Endothelial cell of hepatic sinusoid (primary cell): Measurements from ENCODE around the gene CREBZF.

Experiments
- in situ Hi-C: cut with HindIII; loops from 2 replicates; pipeline ENCODE4 v1.10.0; 2017; ENCODE audit warnings: low sequenced_read_pairs

Gene CREBZF, protein sequence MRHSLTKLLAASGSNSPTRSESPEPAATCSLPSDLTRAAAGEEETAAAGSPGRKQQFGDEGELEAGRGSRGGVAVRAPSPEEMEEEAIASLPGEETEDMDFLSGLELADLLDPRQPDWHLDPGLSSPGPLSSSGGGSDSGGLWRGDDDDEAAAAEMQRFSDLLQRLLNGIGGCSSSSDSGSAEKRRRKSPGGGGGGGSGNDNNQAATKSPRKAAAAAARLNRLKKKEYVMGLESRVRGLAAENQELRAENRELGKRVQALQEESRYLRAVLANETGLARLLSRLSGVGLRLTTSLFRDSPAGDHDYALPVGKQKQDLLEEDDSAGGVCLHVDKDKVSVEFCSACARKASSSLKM

DNA sequence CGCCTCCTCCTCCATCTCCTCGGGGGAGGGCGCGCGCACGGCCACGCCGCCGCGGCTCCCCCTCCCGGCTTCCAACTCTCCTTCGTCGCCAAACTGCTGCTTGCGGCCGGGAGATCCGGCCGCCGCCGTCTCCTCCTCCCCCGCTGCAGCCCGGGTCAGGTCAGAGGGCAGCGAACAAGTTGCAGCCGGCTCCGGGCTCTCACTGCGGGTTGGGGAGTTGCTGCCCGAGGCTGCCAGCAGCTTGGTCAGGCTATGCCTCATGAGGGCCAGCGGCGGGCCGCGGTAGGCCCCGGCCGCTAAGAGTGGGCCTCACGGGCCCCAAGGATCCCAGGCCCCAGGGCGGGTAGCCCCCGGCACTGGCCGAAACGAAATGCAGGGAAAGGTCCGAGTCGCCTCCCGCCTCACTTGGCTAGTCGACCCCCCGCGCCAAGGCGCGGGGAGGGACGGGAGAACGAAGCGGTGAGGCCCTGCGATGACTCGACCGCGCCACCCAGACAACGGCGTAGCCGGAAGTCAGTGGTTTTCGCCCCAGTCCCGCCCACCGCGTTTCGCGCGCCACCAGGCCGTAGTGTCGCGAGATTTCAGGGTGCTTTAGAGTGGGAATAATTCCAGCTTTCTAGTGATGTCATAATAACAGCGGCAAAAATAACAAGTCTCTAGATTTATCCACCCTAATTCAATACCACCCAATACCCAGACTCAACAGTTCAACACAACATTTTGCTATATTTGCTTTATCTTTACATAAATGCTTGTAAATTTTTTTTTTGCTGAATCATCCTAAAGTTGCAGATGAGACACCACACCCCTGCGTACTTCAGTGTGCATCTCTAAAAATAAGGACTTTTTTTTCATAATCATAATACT is at the start of gene CREBZF:
Gene CREBZF, minus strand, starts transcription at position 515 of the 867 bp plus-strand sequence. Its CDS starts 254 bp downstream, at position 261.
- in situ Hi-C loops: no loop called here

- in situ Hi-C loops: no loop called here
Measured at GRCh38 chr11:85712953-85713352, 48.0 kb upstream of the CREBZF start.

DNA sequence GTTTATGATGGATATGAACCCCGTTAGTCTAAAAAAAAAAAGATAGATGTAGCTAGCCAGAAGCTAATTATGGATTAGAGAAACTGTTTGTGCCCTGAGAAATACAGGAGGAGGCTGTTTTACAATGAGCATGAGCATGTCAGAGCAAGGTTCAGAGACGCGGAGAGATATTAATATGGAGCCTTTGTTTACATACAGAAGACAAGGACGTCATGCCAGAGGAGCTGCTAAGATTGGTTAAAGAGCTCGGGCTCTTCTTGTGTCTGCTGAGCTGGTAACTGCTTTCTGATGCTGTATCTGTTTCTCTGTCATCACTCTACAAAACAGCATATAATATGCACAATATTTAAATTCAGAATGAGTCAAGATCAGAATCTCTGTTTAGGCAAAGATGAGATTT is 46.0 kb upstream of the CREBZF start:
- in situ Hi-C loops: no loop called here

DNA sequence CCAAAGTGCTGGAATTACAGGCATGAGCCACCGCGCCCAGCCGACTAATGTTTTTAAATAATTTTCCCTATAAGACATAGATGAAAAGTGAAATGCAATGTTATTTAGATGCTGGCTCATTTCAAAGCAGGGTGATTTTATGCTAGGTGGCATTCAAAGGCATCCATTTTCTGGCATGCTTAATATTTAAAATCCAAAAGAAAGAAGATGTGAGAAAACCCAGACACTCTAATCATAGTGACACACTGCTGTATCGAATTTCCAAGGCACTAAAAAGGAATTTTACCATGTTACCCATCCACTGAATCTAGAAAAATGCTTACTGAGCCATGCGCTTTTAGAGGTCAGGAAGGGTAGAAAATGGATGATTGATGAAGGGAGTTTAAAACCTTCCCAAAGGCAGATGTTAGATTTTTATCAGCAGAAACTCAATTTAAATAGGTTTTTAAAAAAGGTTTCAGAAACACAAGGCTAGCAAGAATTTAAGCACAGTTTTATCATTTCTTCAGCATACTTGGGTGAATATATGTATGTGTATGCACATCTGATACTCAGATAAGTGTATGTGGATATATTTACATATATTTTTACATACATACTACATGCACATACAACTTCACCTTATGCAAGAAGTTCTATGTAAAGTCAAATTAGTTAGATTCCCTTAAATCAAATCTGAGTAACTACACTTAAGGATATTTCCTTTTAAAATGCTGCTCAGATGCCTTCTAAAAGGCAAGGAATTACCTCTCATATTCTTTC is 45.2 kb upstream of the CREBZF start:
- in situ Hi-C loops: no loop called here

- in situ Hi-C loops: no loop called here
Measured at GRCh38 chr11:85705800-85706199, 40.9 kb upstream of the CREBZF start.

GRCh38 chr11:85704967-85705366 is 40.0 kb upstream of the CREBZF start:
- in situ Hi-C loops: no loop called here

GRCh38 chr11:85699957-85700741 is 35.2 kb upstream of the CREBZF start:
- in situ Hi-C loops: no loop called here

- in situ Hi-C loops: no loop called here
Measured at GRCh38 chr11:85698195-85698594, 33.3 kb upstream of the CREBZF start.

GRCh38 chr11:85697747-85698146 is 32.8 kb upstream of the CREBZF start:
- in situ Hi-C loops: no loop called here

GRCh38 chr11:85695546-85695945 is 30.6 kb upstream of the CREBZF start:
- in situ Hi-C loops: no loop called here

- in situ Hi-C loops: no loop called here
Measured at GRCh38 chr11:85694385-85694980, 29.6 kb upstream of the CREBZF start.

DNA sequence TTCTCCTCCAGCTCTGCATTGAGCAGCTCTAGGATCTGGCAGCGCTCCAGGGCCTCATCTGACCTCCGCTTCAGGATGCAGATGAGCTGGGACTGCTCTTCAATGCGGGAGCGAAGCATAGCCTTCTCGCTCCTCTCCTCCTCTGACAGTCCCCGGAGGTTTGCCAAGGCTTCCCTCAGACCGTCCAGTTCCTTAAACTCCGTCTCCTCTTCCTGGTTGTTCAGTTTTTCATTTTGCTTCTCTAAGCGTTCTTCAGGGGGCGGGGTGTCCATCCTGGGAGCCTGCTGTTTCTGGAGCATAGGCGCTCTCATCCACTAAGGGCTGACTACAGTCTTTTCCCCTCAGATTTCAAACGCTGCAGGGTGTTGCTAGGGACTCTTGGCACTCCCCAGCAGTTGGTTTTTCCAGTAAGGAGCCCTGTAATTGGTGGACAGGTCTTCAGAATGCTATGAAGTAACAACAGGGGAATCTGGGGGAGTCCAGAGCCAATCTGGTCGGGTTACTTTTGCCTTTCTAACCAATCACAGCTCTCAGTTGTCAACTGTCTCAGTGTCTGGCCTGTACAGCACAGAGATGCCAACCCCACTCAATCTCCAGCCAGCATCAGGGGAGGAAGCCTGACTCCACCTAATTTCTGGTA is 21.0 kb upstream of the CREBZF start, which contains the start of gene CCDC89:
Gene CCDC89, minus strand, starts transcription at position 376 of the 640 bp plus-strand sequence. Its CDS starts 65 bp downstream, at position 311.
- in situ Hi-C loops: no loop called here

DNA sequence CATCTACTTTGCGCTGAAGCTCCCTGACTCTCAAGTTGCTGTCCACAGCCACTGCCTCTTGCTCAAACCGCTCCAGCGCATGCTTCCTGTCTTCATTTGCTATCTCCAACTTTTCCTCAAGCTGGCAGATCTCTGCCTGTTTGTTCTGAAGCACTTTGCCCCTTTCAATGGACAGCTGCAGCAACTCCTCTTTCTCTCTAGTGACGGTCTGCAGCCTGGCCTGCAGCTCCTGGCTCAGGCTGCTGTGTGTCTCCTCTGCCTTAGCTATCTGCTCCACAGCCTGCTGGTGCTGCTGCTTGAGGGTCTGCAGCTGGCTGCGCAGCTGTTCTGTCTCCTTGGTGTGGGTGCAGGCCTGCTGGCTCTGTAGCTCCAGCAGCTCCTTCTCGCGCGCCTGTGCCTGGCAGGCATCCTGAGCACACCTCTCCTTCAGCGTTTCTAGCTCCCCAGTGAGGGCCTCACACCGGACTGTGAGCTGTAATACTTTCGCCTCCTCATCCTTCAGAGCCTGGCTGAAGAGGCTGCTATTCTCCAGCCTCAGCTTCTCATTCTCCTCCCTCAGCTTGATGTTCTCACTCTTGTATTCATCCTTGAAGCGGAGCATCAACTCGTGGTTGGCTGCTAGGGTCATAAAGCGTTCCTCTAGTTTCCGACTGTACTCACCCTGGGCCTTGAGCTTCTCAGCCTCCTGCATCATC is 20.3 kb upstream of the CREBZF start:
- in situ Hi-C loops: no loop called here

GRCh38 chr11:85682330-85683305 is 17.7 kb upstream of the CREBZF start:
- in situ Hi-C loops: no loop called here

- in situ Hi-C loops: no loop called here
Measured at GRCh38 chr11:85680897-85681296, 16.0 kb upstream of the CREBZF start.

DNA sequence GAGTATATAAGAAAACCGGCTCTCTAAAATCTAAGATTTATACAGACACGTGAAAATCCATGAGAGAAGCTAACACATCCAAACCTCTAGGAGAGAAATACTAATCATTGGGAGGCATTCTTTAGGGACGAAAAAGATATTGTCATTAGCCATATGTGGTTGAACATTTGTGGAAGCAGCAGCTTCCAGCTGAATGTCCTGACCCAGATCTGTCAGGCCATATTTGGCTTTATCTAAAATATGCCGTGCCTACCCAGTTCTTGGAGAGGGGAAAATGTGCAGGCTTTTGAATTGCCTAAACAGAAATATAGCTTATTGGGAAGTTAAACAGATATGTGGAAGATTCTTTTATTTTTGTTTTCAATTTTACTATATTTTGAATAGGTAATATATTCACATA is 14.6 kb upstream of the CREBZF start:
- in situ Hi-C loops: loop anchor here (5.0 kb wide), 1 partner anchor 78 kb away; no protein-coding TSS in a partner anchor

- in situ Hi-C loops: no loop called here
Measured at GRCh38 chr11:85673393-85673792, 8.5 kb upstream of the CREBZF start.
